T-cell (primary cell): ENCODE measurements around the gene TECPR2. TPM values are rescaled to one million over a fixed set of nuclear protein-coding genes. Genes with fewer than 3 reads are reported as not detected.

ENCODE experiments used
- ATAC-seq, 4 experiments: fragments of 200-7000 bp in 3 of 4; fragments of 150-1000 bp in 1 of 4; cut with Tn5 transposase; replicated peaks in 1 of 4; 1 replicate in 3 of 4; 2 replicates in 1 of 4; pipeline ENCODE4 v1.10.0; 2021; ENCODE audit warnings: moderate library complexity in 3 of 4, mild to moderate bottlenecking in 2 of 4, moderate number of reproducible peaks in 1 of 4
- CTCF ChIA-PET, 2 donors: fragments of 300-600 bp; sonication (Branson Sonifier 250); formaldehyde crosslinking; loops; one replicate each; lab custom pipeline; 2022; ENCODE audit warnings: antibody characterized with exemption in 2 of 2; lab: Charles Lee
- POLR2A ChIA-PET, 2 donors: fragments of 300-600 bp; sonication (Branson Sonifier 250); formaldehyde crosslinking; loops; one replicate each; lab custom pipeline; 2022; ENCODE audit warnings: antibody characterized with exemption in 2 of 2; lab: Charles Lee
- DNase-seq, 35 experiments: peaks; one replicate each; pipeline versions ENCODE4 v3.0.0 to v3.0.0-alpha.2; 2013 to 2023
- H3K27ac ChIP-seq: one replicate; pipeline ENCODE4 v1.5.1; 2013; ENCODE audit warnings: low read length
- H3K27me3 ChIP-seq, 2 experiments: replicated peaks in 1 of 2; 1 replicate in 1 of 2; 2 replicates in 1 of 2; pipeline versions ENCODE4 v1.6.1 to v1.7.0; 2013; ENCODE audit warnings: low read length in 1 of 2, mixed read lengths in 1 of 2; ENCODE audit not compliant: control insufficient read depth in 2 of 2, insufficient read depth in 2 of 2; ENCODE audit errors: extremely low read depth in 1 of 2
- H3K36me3 ChIP-seq, 2 donors: 1 replicate in 1 of 2; 2 replicates in 1 of 2; pipeline versions ENCODE4 v1.6.1 to v1.7.0; 2013; ENCODE audit warnings: low read length in 1 of 2; ENCODE audit not compliant: control insufficient read depth in 2 of 2, insufficient read depth in 1 of 2; ENCODE audit errors: extremely low read depth in 1 of 2
- H3K4me1 ChIP-seq, 2 experiments: 1 replicate in 1 of 2; 2 replicates in 1 of 2; pipeline versions ENCODE4 v1.6.1 to v1.7.0; 2013; ENCODE audit warnings: low read length in 2 of 2, mixed read lengths in 1 of 2; ENCODE audit not compliant: insufficient read depth in 2 of 2, control insufficient read depth in 1 of 2; ENCODE audit errors: extremely low read depth in 1 of 2
- H3K4me3 ChIP-seq, 2 donors: 1 replicate in 1 of 2; 2 replicates in 1 of 2; pipeline versions ENCODE4 v1.5.1 to v1.7.0; 2013; ENCODE audit warnings: mild to moderate bottlenecking in 2 of 2, low read length in 1 of 2, moderate library complexity in 1 of 2; ENCODE audit not compliant: control insufficient read depth in 1 of 2; ENCODE audit errors: extremely low read depth in 1 of 2
- H3K9me3 ChIP-seq: 2 replicates; pipeline ENCODE4 v1.7.0; 2013
- H3K27ac Mint-ChIP-seq, 2 donors: one replicate each; pipeline ENCODE4 v1.8.0; 2020 to 2021; ENCODE audit warnings: mild to moderate bottlenecking in 2 of 2, mixed read lengths in 2 of 2
- H3K27me3 Mint-ChIP-seq, 2 donors: one replicate each; pipeline ENCODE4 v1.8.0; 2021 to 2022; ENCODE audit warnings: mixed read lengths in 2 of 2
- H3K36me3 Mint-ChIP-seq: one replicate; pipeline ENCODE4 v1.8.0; 2021; ENCODE audit warnings: mixed read lengths
- H3K4me1 Mint-ChIP-seq, 3 donors: one replicate each; pipeline ENCODE4 v1.8.0; 2020 to 2022; ENCODE audit warnings: mixed read lengths in 3 of 3, mild to moderate bottlenecking in 1 of 3
- H3K4me3 Mint-ChIP-seq, 3 donors: one replicate each; pipeline ENCODE4 v1.8.0; 2020 to 2022; ENCODE audit warnings: mild to moderate bottlenecking in 3 of 3, mixed read lengths in 3 of 3, moderate library complexity in 3 of 3
- H3K9me3 Mint-ChIP-seq, 3 donors: one replicate each; pipeline ENCODE4 v1.8.0; 2020 to 2022; ENCODE audit warnings: mixed read lengths in 3 of 3
- WGBS: methylation state at CpG from one replicate; pipeline ENCODE4 v1.1.5; 2013; ENCODE audit warnings: missing lambda C conversion rate; ENCODE audit not compliant: insufficient coverage; 5-methylcytosine and 5-hydroxymethylcytosine counted together
- total RNA-seq, 35 experiments: library from RNA in 6 of 35; stranded (reverse) in 6 of 35; fragments of 120-200 nt in 1 of 35; gene quantifications; one replicate each; pipeline versions ENCODE4 v1.2.1 to v1.2.4 and lab custom pipeline; 2013 to 2026

Gene TECPR2
- total RNA-seq, 5 donors from 2014 or later (not counting 1 experiment from before 2014, with no cell fraction given) = 8.6 to 16.5 (median 10.8) TPM

DNA sequence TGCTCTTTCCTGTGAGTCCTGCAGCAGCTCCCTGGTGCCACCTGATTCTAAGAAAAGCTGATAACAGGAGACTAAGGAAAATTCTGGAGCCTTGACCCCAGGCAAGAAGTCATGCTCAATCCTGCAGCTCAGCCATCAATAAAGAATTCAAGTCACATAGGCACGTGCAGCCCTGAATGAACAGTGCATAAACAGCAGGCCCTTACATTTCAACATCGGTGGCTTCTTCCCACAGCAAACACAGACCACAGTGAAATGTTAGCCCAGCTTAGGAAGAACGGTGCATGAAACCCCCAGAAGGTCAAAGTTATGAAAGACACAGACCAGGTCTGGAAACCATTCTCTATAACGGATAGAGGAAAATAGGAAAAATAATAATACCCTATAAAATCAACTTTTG lies 10.5 kb upstream of the TECPR2 start:
- H3K27me3 Mint-ChIP-seq = no peaks in the 10 kb centered on the region
- no peak overlapping the region for H3K4me3 ChIP-seq
- no peak for DNase-seq
- no peaks in the 10 kb centered on the region for H3K4me1 ChIP-seq
- H3K27ac ChIP-seq = no peak overlapping the region
- ChIA-PET POLR2A (interaction anchor here in 1 of 2 donors (0.6 kb wide), 1 partner anchor 924 kb away, joined by 3 read pairs; no protein-coding TSS in a partner anchor), CTCF (no interaction called here)
- no peaks in the 10 kb centered on the region for H3K9me3 ChIP-seq
- WGBS = no CpG with 5 or more reads among the region's 4 CpGs
- H3K36me3 ChIP-seq = peaks cover 12 to 77% of the 10 kb centered on the region in 2 donors
- no peaks in the 10 kb centered on the region for H3K9me3 Mint-ChIP-seq
- H3K4me1 Mint-ChIP-seq = peaks cover 0 to 5% (median 4%) of the 10 kb centered on the region in 3 donors
- no peak for ATAC-seq
- H3K36me3 Mint-ChIP-seq = peaks cover 58% of the 10 kb centered on the region
- no peak overlapping the region for H3K4me3 Mint-ChIP-seq
- H3K27me3 ChIP-seq = no peaks in the 10 kb centered on the region
- no peak overlapping the region for H3K27ac Mint-ChIP-seq

DNA sequence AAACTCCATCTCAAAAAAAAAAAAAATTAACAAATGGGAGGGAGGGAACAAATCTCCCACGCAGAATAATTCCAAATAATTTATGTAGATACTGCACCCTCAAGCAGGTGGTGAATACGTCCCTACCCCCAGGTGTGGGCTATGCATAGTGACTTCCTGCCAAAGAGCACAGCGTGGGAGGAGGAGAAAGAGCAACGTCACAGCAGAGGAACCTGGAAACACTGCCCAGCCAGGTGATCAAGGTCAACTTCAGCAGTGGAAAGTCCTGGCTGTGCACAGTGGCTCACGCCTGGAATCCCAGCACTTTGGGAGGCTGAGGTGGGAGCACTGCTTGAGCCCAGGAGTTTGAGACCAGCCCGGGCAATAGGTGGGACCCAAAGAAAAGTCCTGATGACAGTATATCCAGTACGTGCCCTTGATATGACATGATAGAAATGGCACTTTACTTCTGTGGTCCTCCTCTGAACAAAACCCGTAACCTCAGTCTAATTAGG lies 9.6 kb upstream of the TECPR2 start:
- ATAC-seq = no peak
- ChIA-PET POLR2A (no interaction called here), CTCF (no interaction called here)
- no peaks in the 10 kb centered on the region for H3K9me3 ChIP-seq
- Mint-ChIP-seq H3K4me1 (peaks cover 0 to 12% (median 9%) of the 10 kb centered on the region in 3 donors), H3K9me3 (no peaks in the 10 kb centered on the region), H3K27ac (no peak overlapping the region), H3K36me3 (peaks cover 60% of the 10 kb centered on the region), H3K4me3 (no peak overlapping the region), H3K27me3 (no peaks in the 10 kb centered on the region)
- H3K36me3 ChIP-seq = peaks cover 7 to 77% of the 10 kb centered on the region in 2 donors
- H3K4me1 ChIP-seq = no peaks in the 10 kb centered on the region
- DNase-seq = no peak
- WGBS = 74% methylated on average over 6 of the region's 8 CpGs
- no peak overlapping the region for H3K4me3 ChIP-seq
- no peak overlapping the region for H3K27ac ChIP-seq
- H3K27me3 ChIP-seq = no peaks in the 10 kb centered on the region

DNA sequence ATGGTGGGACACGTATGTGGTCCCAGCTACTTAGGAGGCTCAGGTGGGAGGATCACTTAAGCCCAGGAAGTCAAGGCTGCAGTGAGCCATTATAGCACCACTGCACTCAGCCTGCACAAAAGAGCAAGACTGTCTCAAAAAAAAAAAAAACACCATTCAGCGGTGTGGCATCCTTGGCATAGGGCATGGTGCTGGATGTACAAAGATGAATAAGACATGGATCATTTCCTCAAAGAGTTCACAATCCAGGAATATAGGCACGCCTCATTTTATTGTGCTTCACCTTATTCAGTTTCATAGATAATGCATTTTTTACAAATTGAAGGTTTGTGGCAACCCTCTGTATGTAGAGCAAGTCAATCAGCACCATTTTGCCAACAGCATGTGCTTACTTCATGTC lies 6.5 kb upstream of the TECPR2 start:
- H3K36me3 Mint-ChIP-seq = peaks cover 44% of the 10 kb centered on the region
- H3K4me3 ChIP-seq = no peak overlapping the region
- no peak overlapping the region for H3K4me3 Mint-ChIP-seq
- CTCF ChIA-PET = interaction anchor here in 1 of 2 donors (0.7 kb wide), 1 partner anchor 14 kb away, joined by 3 read pairs; no protein-coding TSS in a partner anchor
- peaks cover 13 to 25% (median 19%) of the 10 kb centered on the region in 3 donors for H3K4me1 Mint-ChIP-seq
- no peaks in the 10 kb centered on the region for H3K27me3 ChIP-seq
- H3K27ac Mint-ChIP-seq = no peak overlapping the region
- H3K36me3 ChIP-seq = peaks cover 7 to 66% of the 10 kb centered on the region in 2 donors
- H3K9me3 Mint-ChIP-seq = no peaks in the 10 kb centered on the region
- no peaks in the 10 kb centered on the region for H3K27me3 Mint-ChIP-seq
- no peaks in the 10 kb centered on the region for H3K9me3 ChIP-seq
- POLR2A ChIA-PET = interaction anchor here in 1 of 2 donors (0.5 kb wide), 1 partner anchor 56 kb away, joined by 20 read pairs; no protein-coding TSS in a partner anchor
- 100% methylated on average over 1 of the region's 3 CpGs for WGBS
- no peak for ATAC-seq
- no peaks in the 10 kb centered on the region for H3K4me1 ChIP-seq
- H3K27ac ChIP-seq = no peak overlapping the region
- no peak for DNase-seq

DNA sequence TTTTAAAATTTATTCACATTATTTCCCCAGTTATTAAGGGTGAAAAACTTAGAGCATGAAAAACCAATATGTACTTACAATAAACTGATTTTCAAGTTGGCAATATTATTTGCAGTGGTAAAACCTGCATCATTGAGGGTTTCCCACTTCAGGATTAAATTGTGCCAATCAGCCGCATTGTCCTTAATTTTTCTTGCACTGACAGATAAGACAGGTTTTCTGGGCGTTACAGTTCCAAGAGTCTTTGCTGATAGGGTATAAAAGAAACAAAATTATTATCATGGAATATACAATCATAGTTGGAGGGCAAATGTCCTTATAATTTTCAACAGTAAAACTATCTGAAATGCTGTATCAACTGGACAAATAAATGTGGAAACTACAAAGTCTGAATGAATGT lies 3.4 kb upstream of the TECPR2 start:
- Histone ChIP-seq H3K27ac (no peak overlapping the region), H3K4me3 (no peak overlapping the region), H3K27me3 (no peaks in the 10 kb centered on the region), H3K9me3 (no peaks in the 10 kb centered on the region), H3K4me1 (peaks cover 17 to 19% of the 10 kb centered on the region in 2 experiments), H3K36me3 (peaks cover 0 to 47% of the 10 kb centered on the region in 2 donors)
- H3K4me3 Mint-ChIP-seq = no peak overlapping the region
- ATAC-seq = no peak
- no peaks in the 10 kb centered on the region for H3K27me3 Mint-ChIP-seq
- H3K36me3 Mint-ChIP-seq = peaks cover 30% of the 10 kb centered on the region
- no CpG with 5 or more reads among the region's 2 CpGs for WGBS
- peaks cover 22 to 33% (median 28%) of the 10 kb centered on the region in 3 donors for H3K4me1 Mint-ChIP-seq
- ChIA-PET CTCF (no interaction called here), POLR2A (no interaction called here)
- no peak overlapping the region for H3K27ac Mint-ChIP-seq
- no peaks in the 10 kb centered on the region for H3K9me3 Mint-ChIP-seq
- no peak for DNase-seq

DNA sequence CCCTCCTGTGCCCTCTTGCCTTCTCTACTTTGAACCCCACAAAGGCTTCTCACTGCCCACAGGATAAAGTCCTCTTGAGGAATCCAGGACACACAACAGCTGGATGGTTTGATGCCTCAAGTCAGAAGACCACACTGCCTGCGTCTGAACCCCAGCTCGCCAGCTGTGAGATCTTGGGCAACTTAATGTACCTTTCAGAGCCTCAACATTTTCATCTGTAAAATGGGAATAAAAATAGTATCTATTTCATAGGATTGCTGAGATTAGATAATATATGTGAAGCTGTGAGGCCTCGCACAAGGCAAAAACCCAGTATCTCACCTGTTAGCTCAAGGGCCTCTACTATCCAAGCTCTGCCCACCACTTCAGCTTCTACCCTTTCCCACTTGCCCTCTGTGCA lies 2.4 kb upstream of the TECPR2 start:
- Mint-ChIP-seq H3K4me3 (no peak overlapping the region), H3K9me3 (no peaks in the 10 kb centered on the region), H3K27ac (no peak overlapping the region), H3K36me3 (peaks cover 28% of the 10 kb centered on the region), H3K27me3 (no peaks in the 10 kb centered on the region), H3K4me1 (peaks cover 22 to 33% (median 28%) of the 10 kb centered on the region in 3 donors)
- H3K27ac ChIP-seq = no peak overlapping the region
- DNase-seq (no peak), ATAC-seq (no peak)
- ChIA-PET POLR2A (no interaction called here), CTCF (no interaction called here)
- H3K9me3 ChIP-seq = no peaks in the 10 kb centered on the region
- H3K36me3 ChIP-seq = peaks cover 0 to 38% of the 10 kb centered on the region in 2 donors
- peaks cover 17 to 19% of the 10 kb centered on the region in 2 experiments for H3K4me1 ChIP-seq
- no peaks in the 10 kb centered on the region for H3K27me3 ChIP-seq
- no peak overlapping the region for H3K4me3 ChIP-seq
- WGBS = 100% methylated on average over 1 of the region's 3 CpGs

DNA sequence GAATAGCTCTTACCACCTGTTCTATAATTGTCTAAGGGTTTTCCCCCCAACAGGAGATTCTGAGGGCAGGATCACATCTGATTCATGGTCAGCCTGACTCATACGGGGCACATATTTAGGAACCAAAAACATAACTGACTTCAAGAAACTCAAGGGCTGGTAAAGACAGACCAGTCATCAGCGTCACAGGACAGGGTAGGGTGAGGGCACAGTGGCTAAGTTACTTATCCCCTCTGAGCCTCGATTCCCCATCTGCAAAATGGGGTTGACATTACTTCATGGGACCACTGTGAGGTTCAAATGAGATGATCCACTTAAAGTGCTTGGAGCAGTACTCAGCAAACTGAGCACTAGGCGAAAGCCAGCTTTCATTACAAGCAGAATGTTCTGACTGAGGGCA lies 657 bp upstream of the TECPR2 start:
- H3K27ac ChIP-seq = peak overlapping the region; percentile 69
- 13% methylated on average over 3 of the region's 4 CpGs for WGBS
- H3K4me3 Mint-ChIP-seq = peak overlapping the region in 2 of 3 donors; percentile 92 to 97
- H3K9me3 Mint-ChIP-seq = no peaks in the 10 kb centered on the region
- peaks cover 28 to 36% (median 30%) of the 10 kb centered on the region in 3 donors for H3K4me1 Mint-ChIP-seq
- peaks cover 0 to 23% of the 10 kb centered on the region in 2 donors for H3K36me3 ChIP-seq
- peak overlapping the region; percentile 87 to 94 for H3K27ac Mint-ChIP-seq
- ATAC-seq (peak; percentile 6 to 13 (median 9)), DNase-seq (peak in 7 of 35 experiments; percentile 1 to 38 (median 5))
- H3K27me3 ChIP-seq = no peaks in the 10 kb centered on the region
- POLR2A ChIA-PET = interaction anchor here in 1 of 2 donors (0.5 kb wide), 1 partner anchor 639 kb away, joined by 4 read pairs; no protein-coding TSS in a partner anchor
- H3K4me1 ChIP-seq = peaks cover 17 to 19% of the 10 kb centered on the region in 2 experiments
- peaks cover 17% of the 10 kb centered on the region for H3K36me3 Mint-ChIP-seq
- H3K9me3 ChIP-seq = no peaks in the 10 kb centered on the region
- CTCF ChIA-PET = interaction anchor here in 1 of 2 donors (0.6 to 1.1 kb wide), 2 partner anchors 48 to 639 kb away, joined by 3 read pairs; no protein-coding TSS in a partner anchor
- peak overlapping the region; percentile 62 to 83 for H3K4me3 ChIP-seq
- no peaks in the 10 kb centered on the region for H3K27me3 Mint-ChIP-seq
